ENCODE measurements around the gene APOBEC2.

Gene APOBEC2

DNA sequence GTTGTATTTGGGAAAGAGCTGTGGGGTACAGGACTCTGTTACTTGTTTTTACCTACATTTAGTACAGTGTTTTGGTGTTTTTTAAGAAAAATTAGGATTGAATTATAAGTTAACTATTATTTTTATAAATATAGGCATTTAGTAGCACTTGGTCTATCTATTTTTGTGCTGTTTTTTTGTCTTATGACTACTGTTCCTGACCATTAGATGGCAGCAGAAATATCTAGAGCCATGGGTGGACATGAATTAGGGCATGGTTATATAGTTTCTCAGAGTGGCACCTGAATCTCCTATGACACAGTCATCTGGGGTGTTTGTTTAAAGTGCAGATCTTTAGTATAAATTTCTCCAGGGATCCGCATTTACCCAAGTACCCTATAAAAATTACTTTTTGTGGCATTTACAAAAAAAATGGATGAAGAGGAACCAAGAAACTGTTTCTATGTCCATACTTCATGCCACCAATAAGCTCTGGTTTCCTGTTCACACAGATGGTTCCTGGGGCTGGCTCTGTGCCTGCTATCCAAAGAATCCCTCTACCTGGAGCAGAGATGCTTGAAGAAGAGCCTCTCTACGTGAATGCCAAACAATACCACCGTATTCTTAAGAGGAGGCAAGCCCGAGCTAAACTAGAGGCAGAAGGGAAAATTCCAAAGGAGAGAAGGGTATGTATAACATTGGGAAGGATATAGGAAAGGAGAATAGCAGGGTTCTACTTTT, 39.6 kb downstream of the APOBEC2 start:
- DNase-seq: no peak

- DNase-seq: no peak
Observed at GRCh38 chr6:41093729-41094128, 40.7 kb downstream of the APOBEC2 start.

GRCh38 chr6:41097467-41098090, 44.6 kb downstream of the APOBEC2 start:
- no peak for DNase-seq

- DNase-seq: no peak
Observed at GRCh38 chr6:41098366-41098765, 45.4 kb downstream of the APOBEC2 start.

DNA sequence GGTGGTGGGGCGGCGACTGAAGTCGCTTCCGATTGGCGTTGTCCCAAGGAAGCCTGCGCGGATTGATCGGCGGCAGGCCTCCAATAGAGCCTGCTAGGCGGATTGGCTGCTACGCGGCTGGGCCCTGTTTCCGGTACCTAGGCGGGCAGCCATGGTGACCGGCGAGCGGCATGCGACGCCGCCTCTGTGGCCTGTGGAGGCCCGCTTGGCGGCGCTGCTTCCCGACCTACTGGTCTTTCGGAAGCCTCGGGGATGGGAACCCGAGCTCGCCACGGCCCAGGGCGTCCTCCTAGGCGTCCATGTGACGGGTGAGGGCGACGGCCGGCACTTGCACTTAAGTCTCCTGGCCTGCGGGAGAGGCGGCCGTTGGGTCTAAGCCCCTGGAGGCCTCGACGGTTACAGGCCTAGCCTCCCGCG, 47.9 kb downstream of the APOBEC2 start:
- DNase-seq: no peak

- DNase-seq: no peak
Observed at GRCh38 chr6:41103847-41104246, 50.8 kb downstream of the APOBEC2 start.

GRCh38 chr6:41111017-41111416, 58.0 kb downstream of the APOBEC2 start:
- DNase-seq: no peak

Measured in NCI-H187 (cell line).